Activated T-helper 2 cell treated with anti-CD3 and anti-CD28 coated beads, Interferon-gamma antibody, Interleukin-2, Interleukin-4, amounts not matched to agents 10 μg/mL and 5 μg/mL and 100 μg/mL, durations not matched to agents 14 hours and 24 hours and 36 hours (primary cell): ENCODE data around the gene SLC24A4. TPM values are rescaled to one million over a fixed set of nuclear protein-coding genes. Genes with fewer than 3 reads are reported as not detected.
A peak's percentile ranks its signal among the peaks of the same experiment; 100 is the strongest.
"Not testable (repeated sequence)": the region's sequence is repeated elsewhere in the genome, so short reads cannot be mapped to it uniquely, and the experiment has no call there.

ENCODE experiments used
- DNase-seq: peaks from one replicate; pipeline ENCODE4 v3.0.0; 2021; ENCODE audit warnings: low spot score
- H3K27ac Mint-ChIP-seq: one replicate; pipeline ENCODE4 v1.8.0; 2021; ENCODE audit warnings: mixed read lengths
- H3K27me3 Mint-ChIP-seq: one replicate; pipeline ENCODE4 v1.8.0; 2021; ENCODE audit warnings: low read depth, mixed read lengths
- H3K36me3 Mint-ChIP-seq: one replicate; pipeline ENCODE4 v1.8.0; 2021; ENCODE audit warnings: low read depth, mixed read lengths
- H3K4me1 Mint-ChIP-seq: one replicate; pipeline ENCODE4 v1.8.0; 2021; ENCODE audit warnings: low read depth, mixed read lengths
- H3K4me3 Mint-ChIP-seq: one replicate; pipeline ENCODE4 v1.8.0; 2021; ENCODE audit warnings: low read depth, mild to moderate bottlenecking, moderate library complexity, mixed read lengths
- H3K9me3 Mint-ChIP-seq: one replicate; pipeline ENCODE4 v1.8.0; 2021; ENCODE audit warnings: mixed read lengths
- intact Hi-C: fragments of 100-400 bp; cut with micrococcal nuclease; formaldehyde crosslinking; loops from one replicate; pipeline ENCODE4 v1.15.1; 2023
- total RNA-seq: library from RNA; stranded (reverse); gene quantifications from 2 replicates; pipeline ENCODE4 v1.2.3, GENCODE V29; 2022

Gene SLC24A4
- total RNA-seq, 1 donor from 2014 or later = not detected

DNA sequence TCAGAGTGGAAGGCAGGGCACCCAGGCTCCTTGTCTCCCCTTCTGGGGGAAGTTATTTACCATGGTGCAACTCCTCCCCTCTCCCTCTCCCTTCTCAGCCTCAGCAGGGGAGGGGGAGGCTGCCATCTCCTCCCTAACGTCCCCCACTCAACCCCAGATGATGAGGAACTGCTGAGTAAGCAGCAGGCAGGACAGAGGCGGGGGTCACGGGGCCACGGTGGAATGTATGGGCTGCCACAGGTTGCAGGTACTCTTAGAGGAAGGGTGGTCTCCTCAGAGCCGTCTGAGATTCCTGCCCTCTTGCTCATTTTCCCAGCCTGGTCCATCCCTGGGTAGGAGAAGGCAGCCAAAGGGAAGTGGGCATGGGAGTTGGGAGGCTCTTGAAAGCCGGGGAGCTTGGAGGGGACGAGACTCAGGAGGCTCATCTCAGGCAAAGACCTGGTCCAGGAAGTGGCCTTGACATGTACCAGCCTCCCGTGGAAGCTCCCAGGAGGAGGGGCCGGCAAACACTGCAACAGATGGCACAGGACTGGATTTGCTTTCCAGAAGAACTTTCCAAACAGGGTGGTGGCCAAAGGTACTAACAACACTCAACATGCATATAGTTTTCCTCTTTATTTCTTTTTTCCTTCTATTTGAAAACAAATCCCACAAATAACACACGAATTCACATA lies 209.7 kb downstream of the SLC24A4 start:
- Mint-ChIP-seq H3K27ac (no peak overlapping the region), H3K4me3 (no peak overlapping the region)

DNA sequence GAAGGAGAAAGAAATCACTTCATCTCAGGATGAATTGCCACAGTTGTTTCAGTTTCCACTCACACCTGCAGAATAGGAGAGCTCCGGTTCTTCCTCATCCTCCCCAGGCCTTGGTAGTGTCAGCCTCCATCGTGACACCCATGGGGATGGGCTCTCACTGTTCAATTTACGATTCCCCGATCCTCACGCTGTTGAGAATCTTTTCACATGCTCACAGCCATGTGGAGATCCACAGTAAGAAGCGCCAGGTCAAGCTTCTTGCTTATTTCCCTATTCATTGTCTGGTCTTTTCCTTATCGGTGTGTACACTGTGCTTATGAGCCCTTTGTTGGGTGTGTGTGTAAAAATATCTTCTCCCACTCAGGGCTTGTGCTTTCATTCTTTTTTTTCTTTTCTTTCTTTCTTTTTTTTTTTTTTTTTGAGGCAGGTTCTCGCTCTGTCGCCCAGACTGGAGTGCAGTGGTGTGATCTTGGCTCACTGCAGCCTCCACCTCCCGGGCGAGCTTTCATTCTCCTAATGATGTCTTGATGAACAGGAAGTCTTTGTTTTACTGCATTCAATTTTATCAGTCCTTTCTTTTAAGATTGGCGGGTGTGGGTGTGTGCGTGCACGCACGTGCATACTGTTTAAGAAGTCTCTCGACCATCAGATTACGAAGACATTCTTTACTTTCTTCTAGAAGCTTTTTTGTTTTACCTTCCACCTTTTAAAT lies 212.1 kb downstream of the SLC24A4 start:
- no peaks in the 10 kb centered on the region for H3K9me3 Mint-ChIP-seq
- H3K4me3 Mint-ChIP-seq = peak overlapping the region; percentile 10
- H3K27ac Mint-ChIP-seq = peak overlapping the region; percentile 14
- intact Hi-C loops = no loop called here
- peaks cover 32% of the 10 kb centered on the region for H3K4me1 Mint-ChIP-seq
- DNase-seq = no peak
- H3K36me3 Mint-ChIP-seq = no peaks in the 10 kb centered on the region
- peaks cover 37% of the 10 kb centered on the region for H3K27me3 Mint-ChIP-seq

More for the DNA sequence above, 209.7 kb downstream of the SLC24A4 start:
- Mint-ChIP-seq H3K27me3 (peaks cover 37% of the 10 kb centered on the region), H3K4me1 (peaks cover 36% of the 10 kb centered on the region), H3K9me3 (no peaks in the 10 kb centered on the region), H3K36me3 (no peaks in the 10 kb centered on the region)
- no peak for DNase-seq
- intact Hi-C loops = no loop called here

DNA sequence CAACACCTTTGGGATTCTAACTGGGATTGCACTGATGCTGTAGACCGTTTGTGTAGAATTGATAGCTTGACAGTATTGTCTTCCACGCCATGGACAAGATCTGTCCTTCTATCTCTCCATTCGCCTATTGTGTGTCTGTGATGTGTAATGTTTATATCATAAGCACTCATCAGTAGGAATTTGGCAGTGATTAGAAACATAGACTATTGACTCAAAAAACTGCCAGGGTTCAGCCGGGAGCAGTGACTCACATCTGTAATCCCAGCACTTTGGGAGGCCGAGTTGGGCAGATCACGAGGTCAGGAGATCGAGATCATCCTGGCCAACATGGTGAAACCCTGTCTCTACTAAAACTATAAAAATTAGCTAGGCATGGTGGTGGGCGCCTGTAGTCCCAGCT lies 213.3 kb downstream of the SLC24A4 start:
- H3K4me3 Mint-ChIP-seq, intact Hi-C loops, DNase-seq, H3K27ac Mint-ChIP-seq, H3K36me3 Mint-ChIP-seq, H3K9me3 Mint-ChIP-seq: not testable (repeated sequence)
- H3K27me3 Mint-ChIP-seq = peaks cover 33% of the 10 kb centered on the region
- peaks cover 23% of the 10 kb centered on the region for H3K4me1 Mint-ChIP-seq

GRCh38 chr14:92538412-92538985 lies 215.5 kb downstream of the SLC24A4 start:
- Mint-ChIP-seq H3K27me3 (peaks cover 37% of the 10 kb centered on the region), H3K9me3 (no peaks in the 10 kb centered on the region), H3K4me1 (peaks cover 17% of the 10 kb centered on the region), H3K4me3 (no peak overlapping the region), H3K27ac (no peak overlapping the region), H3K36me3 (no peaks in the 10 kb centered on the region)
- intact Hi-C loops = no loop called here
- no peak for DNase-seq

- intact Hi-C loops = no loop called here
- no peak for DNase-seq
- H3K27me3 Mint-ChIP-seq = peaks cover 37% of the 10 kb centered on the region
- H3K36me3 Mint-ChIP-seq = no peaks in the 10 kb centered on the region
- H3K4me1 Mint-ChIP-seq = peaks cover 17% of the 10 kb centered on the region
- H3K9me3 Mint-ChIP-seq = no peaks in the 10 kb centered on the region
- no peak overlapping the region for H3K27ac Mint-ChIP-seq
- no peak overlapping the region for H3K4me3 Mint-ChIP-seq
These were observed 216.5 kb downstream of the SLC24A4 start for GRCh38 chr14:92539419-92539818.

DNA sequence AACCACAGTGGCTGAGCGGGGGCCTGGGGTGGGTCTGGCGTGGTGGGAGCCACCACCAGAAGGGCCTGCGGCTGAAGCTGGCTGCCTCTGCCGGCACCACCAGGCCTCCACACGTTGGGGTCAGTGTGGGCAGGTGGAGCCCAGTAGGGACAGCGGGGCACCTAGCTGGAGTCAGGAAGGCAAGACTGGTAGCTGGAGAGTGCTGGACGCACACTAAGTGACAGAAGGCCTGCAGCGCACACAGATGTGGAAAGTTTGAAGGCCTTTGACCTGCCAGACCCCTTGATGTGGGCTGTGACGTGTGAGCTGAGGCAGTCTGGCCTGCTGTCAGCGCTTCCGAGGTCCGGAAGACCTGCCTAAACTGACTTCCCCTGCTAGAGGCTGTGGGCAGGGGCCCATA lies 216.9 kb downstream of the SLC24A4 start:
- Mint-ChIP-seq H3K36me3 (no peaks in the 10 kb centered on the region), H3K27me3 (peaks cover 37% of the 10 kb centered on the region), H3K4me3 (no peak overlapping the region), H3K27ac (no peak overlapping the region), H3K9me3 (no peaks in the 10 kb centered on the region), H3K4me1 (peaks cover 14% of the 10 kb centered on the region)
- DNase-seq = no peak
- intact Hi-C loops = no loop called here

DNA sequence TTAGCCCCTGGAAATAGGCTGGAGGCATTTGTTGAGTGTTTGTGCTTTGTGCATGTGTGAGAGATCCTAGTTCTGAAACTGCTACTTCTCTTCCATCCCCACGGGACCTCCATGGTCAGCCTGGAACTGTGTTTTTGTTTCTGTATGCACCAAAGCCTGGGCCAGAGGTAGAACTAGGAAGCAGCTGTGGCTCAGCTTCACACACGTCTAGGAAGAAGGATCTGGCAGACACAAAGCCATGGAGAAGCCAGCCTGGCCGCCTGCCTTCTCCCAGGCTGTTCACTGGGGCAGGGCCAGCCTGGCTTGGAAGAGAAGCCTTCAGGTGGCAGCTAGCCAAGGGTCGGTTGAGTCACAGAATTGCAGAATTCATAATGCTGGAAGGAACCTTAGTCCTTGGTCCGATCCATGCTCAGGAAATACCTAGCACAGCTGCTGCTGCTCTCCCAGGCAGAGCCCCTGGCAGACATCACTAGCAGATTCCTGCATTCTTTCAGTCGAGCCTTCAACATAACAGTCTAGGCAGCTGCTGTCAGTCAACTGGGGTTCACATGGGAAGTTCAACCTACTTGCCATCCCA lies 217.6 kb downstream of the SLC24A4 start:
- intact Hi-C loops = no loop called here
- Mint-ChIP-seq H3K36me3 (no peaks in the 10 kb centered on the region), H3K27me3 (peaks cover 33% of the 10 kb centered on the region), H3K9me3 (no peaks in the 10 kb centered on the region), H3K4me3 (no peak overlapping the region), H3K4me1 (peaks cover 8% of the 10 kb centered on the region), H3K27ac (no peak overlapping the region)
- DNase-seq = no peak

- Mint-ChIP-seq H3K36me3 (no peaks in the 10 kb centered on the region), H3K4me1 (peaks cover 1% of the 10 kb centered on the region), H3K27ac (no peak overlapping the region), H3K9me3 (no peaks in the 10 kb centered on the region), H3K4me3 (no peak overlapping the region), H3K27me3 (peaks cover 23% of the 10 kb centered on the region)
- intact Hi-C loops = no loop called here
- no peak for DNase-seq
These were observed 220.0 kb downstream of the SLC24A4 start for GRCh38 chr14:92542766-92543554.

DNA sequence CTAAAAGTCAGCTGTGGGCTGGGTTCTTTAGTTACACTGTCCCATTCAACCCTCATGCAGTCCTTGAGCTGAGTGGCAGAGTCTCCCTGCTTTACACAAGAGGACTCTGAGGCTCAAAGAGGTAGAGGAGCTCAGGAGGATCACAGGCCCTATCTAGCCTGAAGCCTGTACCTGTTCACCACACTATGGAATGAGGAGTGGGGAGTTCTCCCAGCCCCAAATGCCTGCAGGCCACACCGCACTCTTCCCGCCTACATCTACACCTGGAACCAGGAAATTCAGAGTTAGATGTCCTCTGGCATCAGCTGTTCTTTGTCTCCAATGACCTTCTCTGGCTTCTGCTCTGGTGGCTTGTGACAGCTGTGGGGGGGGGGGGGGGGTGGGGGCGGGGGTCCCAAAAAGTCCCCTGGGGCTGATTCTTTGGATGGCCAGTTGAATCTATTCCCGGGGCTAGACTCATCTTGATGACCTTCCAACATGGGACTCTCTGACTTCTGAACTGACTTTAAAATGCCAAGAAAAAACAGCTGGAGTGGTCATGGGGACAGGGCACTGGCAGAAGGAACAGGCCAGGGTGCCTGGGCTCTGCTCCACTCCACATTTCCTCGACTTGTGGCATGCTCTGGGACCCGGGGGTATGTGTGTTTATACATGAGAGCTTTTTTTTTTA lies 221.2 kb downstream of the SLC24A4 start:
- no peaks in the 10 kb centered on the region for H3K4me1 Mint-ChIP-seq
- intact Hi-C loops = no loop called here

GRCh38 chr14:92546347-92547053 lies 223.5 kb downstream of the SLC24A4 start:
- Mint-ChIP-seq H3K9me3 (no peaks in the 10 kb centered on the region), H3K4me3 (no peak overlapping the region), H3K27ac (no peak overlapping the region), H3K27me3 (peaks cover 26% of the 10 kb centered on the region), H3K4me1 (peaks cover 6% of the 10 kb centered on the region), H3K36me3 (no peaks in the 10 kb centered on the region)
- DNase-seq = no peak
- intact Hi-C loops = no loop called here

More for the DNA sequence above, 221.2 kb downstream of the SLC24A4 start:
- no peak for DNase-seq
- Mint-ChIP-seq H3K36me3 (no peaks in the 10 kb centered on the region), H3K4me3 (no peak overlapping the region), H3K27me3 (peaks cover 23% of the 10 kb centered on the region), H3K9me3 (no peaks in the 10 kb centered on the region), H3K27ac (no peak overlapping the region)

- Mint-ChIP-seq H3K4me1 (peaks cover 12% of the 10 kb centered on the region), H3K36me3 (no peaks in the 10 kb centered on the region), H3K27ac (no peak overlapping the region), H3K9me3 (no peaks in the 10 kb centered on the region), H3K27me3 (peaks cover 29% of the 10 kb centered on the region), H3K4me3 (no peak overlapping the region)
- no peak for DNase-seq
- intact Hi-C loops = no loop called here
These were observed 226.3 kb downstream of the SLC24A4 start for GRCh38 chr14:92549105-92549858.
